Middle frontal gyrus (tissue), 1 donor: ENCODE results near the gene CLRN3.

Experiments
- DNase-seq: peaks from one replicate; pipeline ENCODE4 v3.0.0-alpha.2; 2015; ENCODE audit warnings: low spot score; ENCODE audit errors: extremely low spot score

CLRN3 gene

GRCh38 chr10:127875449-127875765 is 17.3 kb downstream of the CLRN3 start:
- no peak for DNase-seq

GRCh38 chr10:127874671-127875448 is 17.9 kb downstream of the CLRN3 start:
- no peak for DNase-seq

GRCh38 chr10:127873901-127874470 is 18.8 kb downstream of the CLRN3 start:
- no peak for DNase-seq

- DNase-seq: no peak
Measured at GRCh38 chr10:127872871-127873600, 19.7 kb downstream of the CLRN3 start.

DNA sequence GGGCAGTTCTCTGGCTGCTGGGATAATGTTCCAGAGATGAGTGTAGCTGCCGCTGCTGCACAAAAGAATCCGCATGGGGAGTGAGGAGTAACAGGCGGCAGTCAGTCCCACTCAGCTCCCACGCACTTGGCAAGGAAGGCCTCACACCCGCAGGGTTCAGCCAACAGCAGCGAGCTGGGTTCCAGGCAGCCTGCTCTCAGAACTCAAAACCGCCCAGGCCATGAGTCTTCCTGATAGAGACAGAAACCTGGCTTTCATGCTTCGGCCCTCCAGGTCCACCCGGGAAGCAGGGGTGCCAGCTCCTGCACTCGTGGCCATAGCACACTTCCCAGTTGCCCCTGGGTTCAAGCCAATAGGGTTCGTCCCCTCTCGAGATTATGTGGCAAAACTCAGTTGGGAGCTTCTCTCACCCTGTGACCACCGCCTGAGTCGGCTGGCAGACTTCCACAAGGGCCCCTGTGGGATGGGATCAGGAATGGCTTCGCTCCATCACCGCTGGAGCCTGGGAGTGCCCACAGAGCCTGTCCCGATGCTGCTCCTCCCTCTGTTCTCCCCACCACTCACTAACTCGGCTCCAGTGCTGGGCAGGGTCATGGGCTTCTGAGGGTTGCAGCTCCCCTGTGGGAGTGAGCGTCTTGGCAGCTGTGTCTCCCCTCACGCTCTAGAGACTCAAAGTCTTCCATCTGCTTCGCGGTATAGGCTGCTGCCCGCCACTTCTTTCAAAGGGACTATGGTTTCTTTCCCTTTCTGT is 20.6 kb downstream of the CLRN3 start:
- DNase-seq: no peak

GRCh38 chr10:127871631-127872010 is 21.1 kb downstream of the CLRN3 start:
- no peak for DNase-seq

GRCh38 chr10:127869329-127869728 is 23.4 kb downstream of the CLRN3 start:
- DNase-seq: no peak

DNA sequence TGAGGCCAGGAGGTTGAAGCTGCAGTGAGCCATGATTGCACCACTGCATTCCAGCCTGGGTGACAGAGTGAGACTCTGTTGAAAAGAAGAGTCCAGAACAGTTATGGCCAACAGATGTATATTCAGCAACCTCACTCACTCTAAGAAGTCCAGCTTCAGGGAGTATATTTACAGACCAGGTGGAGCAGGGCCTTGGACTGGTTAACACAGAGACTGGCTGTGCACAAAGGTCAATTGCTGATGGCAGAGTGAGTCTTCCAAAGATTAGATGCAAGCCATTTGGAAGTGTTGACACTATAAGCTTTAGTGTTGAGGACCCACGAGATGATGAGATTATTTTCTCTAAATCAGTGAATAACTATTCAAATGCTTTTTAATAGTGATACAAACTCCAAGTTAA is 24.9 kb downstream of the CLRN3 start:
- DNase-seq: no peak

DNA sequence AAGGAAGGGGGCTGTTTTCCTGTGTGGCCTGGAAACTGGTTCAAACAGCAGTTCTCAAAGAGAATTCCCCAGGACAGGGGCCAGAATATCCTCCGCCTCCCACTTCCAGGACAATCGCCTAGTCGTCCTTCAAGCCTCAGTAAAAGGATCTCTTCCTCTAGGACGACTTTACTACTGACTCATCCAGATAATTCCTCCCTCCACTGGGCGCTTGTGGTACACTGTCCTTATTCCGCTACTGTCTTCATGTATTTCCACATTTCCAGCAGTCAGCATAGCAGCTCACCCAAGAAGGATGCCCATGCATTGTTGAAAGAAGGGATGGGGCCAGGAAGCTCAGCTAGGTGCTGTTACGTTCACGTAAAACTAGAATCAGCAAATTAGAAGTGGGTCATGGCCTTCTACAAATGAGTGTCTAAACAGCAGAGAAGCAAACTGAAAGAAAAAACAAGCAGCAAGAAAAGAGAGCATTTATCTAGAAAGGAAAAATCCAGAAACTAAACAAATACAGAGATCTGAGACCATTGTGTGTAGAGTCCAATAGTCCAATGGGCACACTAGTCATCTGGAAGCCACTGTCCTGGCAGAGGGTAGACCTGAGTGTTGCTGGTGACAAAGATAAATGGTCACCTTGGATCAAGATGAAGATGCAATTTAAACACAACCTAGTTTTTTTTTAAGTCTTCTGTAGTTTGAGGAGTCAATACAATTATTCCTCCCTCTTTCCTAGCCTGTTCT is 26.3 kb downstream of the CLRN3 start:
- no peak for DNase-seq

DNA sequence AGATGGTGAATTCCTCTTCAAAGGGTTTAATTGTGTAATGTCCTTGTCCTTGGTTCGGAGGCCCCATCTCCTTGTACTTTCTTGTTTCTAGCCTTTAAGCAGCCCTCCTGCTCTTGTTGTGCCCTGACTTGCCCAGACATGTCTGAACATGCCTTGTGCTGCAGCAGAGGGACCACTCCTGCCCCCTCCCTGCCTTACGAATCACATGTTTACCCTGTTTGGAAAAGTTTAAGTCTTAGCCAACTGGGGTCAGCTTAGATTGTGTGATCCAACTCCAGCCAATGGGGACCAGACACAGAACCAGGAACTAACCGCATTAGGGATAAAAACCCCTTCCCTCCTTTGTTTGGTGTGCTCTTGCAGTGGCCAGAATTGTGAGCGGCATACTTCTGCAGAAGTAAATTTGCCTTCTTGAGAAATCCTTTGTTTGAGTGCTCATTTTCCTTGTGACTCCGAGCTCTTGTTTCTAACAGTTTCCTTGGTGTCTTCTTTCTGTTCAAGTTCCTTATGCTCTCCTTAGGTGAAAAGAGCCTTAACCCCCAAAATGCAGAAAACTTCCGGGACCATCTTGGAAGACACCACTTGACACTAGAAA is 29.4 kb downstream of the CLRN3 start:
- DNase-seq: no peak

GRCh38 chr10:127860592-127860991 is 32.1 kb downstream of the CLRN3 start:
- no peak for DNase-seq

DNA sequence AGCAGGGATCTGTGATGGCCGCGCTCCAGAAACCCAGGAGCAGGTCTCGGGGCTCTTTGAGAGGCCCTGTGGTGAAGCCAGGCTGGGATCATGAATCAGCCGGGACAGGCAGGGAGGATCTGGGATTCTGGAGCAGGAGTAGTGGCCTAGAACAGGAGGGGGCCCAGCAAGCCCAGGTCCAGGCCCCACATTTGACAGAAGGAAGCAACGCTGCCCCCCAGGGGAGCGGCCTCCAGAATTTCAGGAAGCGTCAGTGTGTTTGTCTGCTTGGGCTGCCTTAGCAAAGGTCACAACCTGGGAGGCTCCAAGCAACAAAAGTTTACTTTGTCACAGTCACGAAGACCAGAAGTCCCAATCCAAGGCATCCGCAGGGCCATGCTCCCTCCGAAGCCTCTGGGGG is 36.8 kb downstream of the CLRN3 start:
- DNase-seq: no peak

DNA sequence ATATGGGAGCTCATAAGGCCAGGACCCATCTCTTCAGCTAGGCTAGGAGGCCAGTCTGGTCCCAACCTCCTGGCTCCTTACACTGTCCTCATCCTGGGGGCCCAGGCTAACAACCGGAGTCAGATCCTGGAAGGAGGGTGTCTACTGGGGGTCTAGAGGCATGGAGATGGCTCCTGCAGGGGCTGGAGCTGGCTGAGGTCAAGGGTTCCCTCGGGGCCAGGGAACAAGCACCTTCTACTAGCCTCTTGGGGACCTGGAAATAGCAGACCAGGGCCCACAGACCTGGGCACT is 37.2 kb downstream of the CLRN3 start:
- no peak for DNase-seq

DNA sequence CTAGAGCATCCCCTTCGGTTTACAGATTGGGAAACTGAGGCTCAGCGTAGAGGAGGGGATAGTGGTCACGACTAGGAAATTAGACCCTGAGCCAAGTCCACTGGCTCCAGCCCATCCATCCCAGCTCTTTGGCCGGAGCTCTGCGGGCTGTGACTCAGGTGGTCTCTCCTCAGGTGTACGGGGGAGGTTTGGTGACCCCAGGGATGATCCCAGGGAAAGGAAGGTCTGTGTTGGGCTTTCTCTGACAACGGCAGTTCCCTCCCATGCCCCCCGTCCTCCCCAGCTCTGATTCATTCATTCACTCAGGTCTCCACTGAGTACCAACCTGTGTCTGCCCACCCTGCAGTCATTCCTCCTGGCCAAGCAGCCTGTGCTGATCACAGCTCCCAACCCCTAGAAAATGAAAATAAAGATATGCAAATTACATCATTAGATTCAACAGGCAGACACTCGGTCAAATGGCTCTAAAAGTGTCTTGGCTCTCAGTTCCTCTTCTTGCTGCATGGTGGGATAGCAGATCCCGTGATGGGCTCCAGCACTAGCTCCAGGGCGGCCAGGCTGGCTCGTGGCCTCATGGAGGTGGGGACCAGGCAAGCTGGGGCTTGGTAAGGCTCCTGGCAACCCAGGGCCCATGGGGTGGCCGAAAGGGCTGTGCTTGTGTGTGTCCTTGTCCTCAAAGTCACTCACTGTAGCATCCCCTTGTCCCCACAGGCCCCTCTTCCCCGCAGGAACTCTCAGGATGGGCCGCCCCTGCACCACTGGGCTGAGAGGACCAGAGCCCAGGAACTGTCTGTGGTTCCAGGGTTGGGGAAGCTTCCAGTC is 37.8 kb downstream of the CLRN3 start:
- no peak for DNase-seq

DNA sequence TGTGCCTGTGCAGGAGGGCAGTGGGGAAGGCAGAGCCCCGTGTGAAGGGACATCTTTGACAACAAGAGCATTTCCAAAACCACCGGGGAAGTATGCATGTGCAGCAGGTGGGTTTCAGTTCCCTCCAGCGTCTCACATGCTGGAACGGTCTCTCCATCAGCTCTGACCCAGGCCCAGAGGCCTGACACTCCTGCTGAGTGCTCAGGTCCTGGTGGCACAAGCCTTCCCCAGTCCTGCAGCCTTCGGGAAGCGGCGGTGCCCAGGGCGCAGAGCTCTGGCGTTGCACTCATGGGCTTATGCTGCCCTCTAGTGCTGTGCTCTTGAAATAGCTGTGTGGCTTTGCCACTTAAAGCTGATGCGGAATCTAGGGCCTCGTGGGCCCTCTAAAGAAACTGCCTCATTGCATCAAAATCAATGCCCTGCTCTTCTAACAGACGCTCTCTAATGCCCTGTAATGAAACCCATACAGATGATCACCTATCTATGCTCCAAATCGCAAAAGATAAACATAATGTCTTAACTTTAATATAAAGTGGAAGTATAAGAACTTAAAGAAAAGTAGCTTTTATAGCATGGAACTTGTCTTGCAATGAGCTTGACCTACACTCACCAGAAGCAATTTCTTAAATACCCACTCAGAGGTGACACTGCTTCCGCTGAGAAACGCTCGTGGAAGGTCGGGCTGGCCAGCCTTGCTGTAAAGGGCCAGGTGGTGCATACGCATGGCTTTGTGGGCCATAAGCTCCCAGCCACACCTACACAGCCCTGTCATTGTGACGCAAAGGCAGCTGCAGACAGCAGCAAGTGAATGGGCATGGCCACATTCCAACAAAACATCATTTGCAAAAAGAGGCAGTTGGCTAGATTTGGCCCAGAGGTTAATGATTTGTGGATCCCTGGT is 38.6 kb downstream of the CLRN3 start:
- DNase-seq: peak; percentile 50

DNA sequence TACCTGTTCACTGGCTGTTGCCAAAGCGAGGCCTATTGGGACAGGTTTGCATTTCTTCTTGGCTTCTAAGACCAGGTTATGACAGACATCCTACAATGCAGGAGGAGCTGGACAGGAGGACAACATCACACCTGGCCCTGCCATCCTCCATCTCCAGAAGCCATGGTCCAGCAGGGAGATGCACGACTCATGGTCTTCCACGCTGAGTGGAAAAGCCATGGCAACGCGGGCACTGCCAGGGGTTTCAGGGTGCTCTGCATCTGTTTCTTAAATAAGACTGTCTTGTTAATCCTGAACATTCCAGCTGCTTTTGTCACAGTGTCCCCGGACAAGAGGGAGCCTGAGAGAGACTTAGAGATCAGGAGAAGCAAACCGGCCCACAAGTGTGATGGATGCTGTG is 40.3 kb downstream of the CLRN3 start:
- no peak for DNase-seq

DNA sequence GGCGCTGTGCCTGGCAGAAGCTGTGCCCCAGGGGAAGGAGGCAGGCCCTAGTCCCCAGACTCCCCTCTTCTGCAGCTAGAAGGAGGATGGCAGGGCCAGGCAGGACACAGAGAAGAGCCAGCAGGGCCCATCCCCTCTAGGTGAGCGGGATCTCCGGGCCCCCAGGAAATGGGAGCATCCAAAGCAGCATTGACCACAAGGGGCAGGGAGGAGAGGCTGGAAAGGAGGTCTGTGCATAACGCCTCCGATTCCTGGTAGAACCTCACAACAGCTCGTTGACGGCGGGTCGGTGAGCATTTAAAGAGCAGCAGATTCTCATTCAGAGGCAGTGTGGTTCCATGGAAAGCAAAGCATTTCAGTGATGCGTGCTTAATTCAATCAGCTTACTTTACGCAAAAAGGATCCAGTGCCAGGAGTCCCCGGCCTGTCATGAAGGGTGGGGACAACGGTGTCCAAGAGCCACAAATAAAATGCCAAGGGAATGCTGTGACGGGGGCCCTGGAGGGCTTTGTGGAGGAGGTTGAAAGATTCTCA is 41.0 kb downstream of the CLRN3 start:
- no peak for DNase-seq

DNA sequence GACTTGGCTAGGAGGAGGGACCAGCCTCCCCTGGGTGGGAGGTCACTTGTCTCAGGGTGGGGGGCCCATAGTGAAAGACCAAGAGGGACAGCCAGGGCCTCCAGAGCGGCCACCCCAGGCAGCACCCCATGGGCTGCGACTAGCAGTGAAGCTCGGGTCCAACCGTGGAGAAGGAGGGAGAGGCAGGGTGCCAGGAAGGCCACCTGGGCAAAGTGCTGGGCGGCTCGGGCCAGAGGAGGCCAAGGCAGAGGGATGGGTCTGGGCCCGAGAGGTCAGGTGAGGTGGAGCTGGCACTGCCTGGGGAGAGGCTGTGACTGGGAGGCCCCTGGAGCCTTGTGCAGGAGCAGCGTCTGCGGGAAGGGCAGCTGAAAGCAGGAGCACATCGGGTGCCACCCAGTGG is 41.8 kb downstream of the CLRN3 start:
- DNase-seq: no peak

- DNase-seq: no peak
Measured at GRCh38 chr10:127849921-127850320, 42.8 kb downstream of the CLRN3 start.
